ENCODE data around the gene VEGFB.
A peak's percentile ranks its signal among the peaks of the same experiment; 100 is the strongest.

Gene VEGFB

DNA sequence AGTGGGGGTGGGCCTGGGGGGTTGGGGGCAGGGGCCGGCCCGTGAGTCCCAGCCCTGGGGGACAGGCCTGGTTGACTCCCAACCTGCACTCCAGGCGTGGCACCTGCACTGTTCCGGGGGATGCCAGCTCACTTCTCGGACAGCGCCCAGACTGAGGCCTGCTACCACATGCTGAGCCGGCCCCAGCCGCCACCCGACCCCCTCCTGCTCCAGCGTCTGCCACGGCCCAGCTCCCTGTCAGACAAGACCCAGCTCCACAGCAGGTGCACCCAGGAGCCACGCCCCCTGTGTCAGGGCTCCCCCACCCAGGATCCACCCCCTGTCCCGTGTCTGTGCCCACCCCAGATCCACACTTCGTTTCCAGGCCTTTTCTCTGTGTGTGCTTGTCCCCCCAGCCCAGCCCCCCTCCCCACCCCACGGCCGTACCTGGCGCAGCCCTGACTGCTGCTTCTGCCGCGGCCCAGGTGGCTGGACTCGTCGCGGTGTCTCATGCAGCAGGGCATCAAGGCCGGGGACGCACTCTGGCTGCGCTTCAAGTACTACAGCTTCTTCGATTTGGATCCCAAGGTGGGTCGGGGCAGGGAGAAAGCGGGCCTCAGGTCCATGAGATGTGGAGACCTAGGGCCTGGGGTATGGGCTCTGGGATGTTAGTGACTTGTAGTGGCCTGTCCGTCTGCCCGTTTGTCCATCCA lies 23.1 kb upstream of the VEGFB start:
- no peak for DNase-seq

DNA sequence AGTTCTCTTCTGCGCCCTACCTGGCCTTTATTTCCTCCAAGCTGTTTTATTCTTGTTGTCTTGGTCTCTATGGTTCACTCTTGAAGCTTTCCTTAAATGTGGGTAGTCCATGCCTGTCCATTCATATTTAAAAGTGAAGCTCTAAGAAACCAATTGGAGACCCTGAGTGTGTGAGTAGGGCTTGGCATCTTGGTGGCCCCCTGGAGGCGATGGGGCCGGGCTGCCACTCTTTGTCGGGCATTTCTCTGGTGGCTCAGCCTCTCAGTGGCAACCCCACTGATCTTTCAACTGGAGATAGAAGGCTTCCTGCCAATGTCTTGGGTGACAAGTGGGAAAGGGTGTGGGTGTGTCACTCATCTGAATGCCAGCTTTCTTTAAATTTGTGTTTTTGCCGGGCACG lies 17.5 kb upstream of the VEGFB start:
- DNase-seq: no peak

DNA sequence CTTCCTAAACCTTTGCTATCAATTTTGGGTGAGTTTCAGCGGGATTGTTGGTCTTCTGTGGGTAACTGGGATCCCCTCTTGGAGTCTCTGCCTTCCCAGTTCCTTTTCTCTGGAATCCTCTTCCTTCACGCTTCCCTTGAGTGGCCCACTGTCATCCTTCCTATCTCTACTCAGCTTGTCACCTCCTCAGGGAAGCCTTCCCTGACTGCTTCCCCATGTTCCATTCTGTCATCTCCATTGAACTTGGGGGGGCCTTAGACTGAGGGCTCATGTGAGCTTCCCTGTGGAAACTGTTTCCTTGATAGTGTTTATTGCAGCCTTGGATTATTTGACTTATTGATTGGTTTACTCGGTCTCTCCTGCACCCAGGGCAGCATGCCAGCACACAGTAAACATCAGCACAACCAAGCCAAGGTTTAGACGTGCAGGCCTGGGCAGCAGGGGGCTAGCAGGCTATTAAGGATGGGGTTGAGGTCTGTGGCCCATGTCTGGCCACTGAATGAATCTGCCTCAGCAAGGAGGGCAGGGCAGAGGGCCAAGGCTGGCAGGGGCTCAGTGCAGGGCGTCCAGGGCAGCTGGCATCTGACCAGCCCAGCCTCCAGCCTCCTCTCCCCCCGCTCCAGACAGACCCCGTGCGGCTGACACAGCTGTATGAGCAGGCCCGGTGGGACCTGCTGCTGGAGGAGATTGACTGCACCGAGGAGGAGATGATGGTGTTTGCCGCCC lies 15.6 kb upstream of the VEGFB start:
- DNase-seq: no peak

GRCh38 chr11:64219354-64219684 lies 15.1 kb upstream of the VEGFB start:
- no peak for DNase-seq

DNA sequence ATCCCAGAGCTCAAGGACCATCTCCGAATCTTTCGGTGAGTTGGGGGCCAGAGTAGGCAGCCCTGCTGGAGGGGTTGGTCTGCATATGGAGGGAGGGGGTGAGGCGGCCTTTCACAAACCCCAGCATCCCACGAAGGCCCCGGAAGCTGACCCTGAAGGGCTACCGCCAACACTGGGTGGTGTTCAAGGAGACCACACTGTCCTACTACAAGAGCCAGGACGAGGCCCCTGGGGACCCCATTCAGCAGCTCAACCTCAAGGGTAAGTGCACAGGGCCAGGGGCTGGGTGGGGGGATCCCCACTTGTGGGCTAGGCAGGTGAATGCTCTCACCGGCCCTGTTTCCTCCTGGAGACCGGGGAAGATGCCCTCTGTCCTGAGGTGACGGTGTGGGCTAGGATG lies 14.6 kb upstream of the VEGFB start:
- no peak for DNase-seq

- DNase-seq: no peak
Measured at GRCh38 chr11:64220271-64220670, 14.1 kb upstream of the VEGFB start.

DNA sequence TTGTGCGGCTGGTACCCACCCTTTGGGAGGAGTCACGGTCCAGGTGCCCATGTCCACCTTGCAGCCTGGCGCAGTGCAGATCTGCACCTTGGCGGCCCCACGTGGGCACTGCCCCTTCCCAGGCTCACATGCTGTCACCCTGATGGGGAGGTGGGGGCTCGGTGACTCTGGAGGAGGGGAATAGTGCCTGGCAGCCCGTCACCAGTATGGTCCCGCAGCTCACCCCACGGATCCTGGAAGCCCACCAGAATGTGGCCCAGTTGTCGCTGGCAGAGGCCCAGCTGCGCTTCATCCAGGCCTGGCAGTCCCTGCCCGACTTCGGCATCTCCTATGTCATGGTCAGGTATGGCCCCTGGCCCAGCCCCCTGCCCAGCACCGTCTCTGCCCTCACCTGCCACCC lies 13.6 kb upstream of the VEGFB start:
- DNase-seq: no peak

- DNase-seq: no peak
Measured at GRCh38 chr11:64222651-64223000, 11.8 kb upstream of the VEGFB start.

GRCh38 chr11:64223001-64223651 lies 11.3 kb upstream of the VEGFB start:
- no peak for DNase-seq

- DNase-seq: no peak
Measured at GRCh38 chr11:64224151-64224890, 10.1 kb upstream of the VEGFB start.

GRCh38 chr11:64224891-64225607 lies 9.3 kb upstream of the VEGFB start:
- DNase-seq: no peak

DNA sequence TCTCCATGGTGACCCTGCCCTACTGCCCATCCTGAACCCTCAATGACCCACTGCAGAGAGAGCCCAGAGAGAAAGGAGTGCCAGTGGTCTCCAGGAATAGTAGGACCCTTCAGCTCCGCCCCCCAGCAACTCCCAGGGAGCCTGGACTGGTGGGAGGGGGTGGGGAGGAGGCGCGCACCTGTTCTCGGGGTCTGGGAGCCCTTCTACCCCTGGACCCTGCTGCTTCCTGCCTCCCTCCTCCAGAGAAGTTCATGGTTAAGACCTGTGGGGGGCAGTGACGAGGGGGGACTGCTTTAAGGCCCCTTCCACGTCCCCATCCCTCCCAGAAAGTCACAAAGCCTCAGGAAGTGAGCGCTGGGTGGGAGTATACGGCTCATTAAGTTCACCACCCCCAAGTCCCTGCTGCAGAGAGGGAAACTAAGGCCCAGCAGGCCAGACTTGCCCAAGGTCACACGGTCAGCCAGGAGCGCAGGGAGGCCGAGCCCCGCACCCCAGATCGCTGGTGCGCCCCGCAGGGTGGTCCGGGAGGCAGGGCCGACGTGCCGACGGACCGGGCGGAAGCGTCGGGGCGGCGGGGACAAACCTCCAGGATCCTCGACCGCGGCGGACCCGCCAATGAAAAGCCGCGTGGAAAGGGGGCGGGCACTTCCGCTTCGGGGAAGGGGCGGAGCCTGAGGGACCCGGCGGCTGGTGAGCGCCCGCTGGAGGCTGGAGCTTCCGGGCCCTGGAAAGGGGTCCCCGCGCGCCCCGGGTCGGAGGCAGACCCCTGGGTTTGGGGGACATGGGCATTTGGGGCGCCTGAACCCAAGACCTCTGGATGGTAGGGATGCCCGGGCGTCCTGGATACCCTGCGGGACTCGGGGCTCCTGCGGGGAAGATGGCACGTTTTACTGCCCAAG lies 8.5 kb upstream of the VEGFB start, which contains the start of the genes NUDT22 and TRPT1:
Gene NUDT22 (plus strand): TSS at position 667 of the 899 bp plus-strand sequence. CDS start 379 bp downstream, outside the sequence.
Gene TRPT1 (minus strand): TSS at position 579 of the 899 bp plus-strand sequence. CDS start 326 bp downstream, at position 253.
- peak; percentile 86 to 88 for DNase-seq

GRCh38 chr11:64226507-64227051 lies 7.8 kb upstream of the VEGFB start:
- peak; percentile 69 to 70 for DNase-seq

DNA sequence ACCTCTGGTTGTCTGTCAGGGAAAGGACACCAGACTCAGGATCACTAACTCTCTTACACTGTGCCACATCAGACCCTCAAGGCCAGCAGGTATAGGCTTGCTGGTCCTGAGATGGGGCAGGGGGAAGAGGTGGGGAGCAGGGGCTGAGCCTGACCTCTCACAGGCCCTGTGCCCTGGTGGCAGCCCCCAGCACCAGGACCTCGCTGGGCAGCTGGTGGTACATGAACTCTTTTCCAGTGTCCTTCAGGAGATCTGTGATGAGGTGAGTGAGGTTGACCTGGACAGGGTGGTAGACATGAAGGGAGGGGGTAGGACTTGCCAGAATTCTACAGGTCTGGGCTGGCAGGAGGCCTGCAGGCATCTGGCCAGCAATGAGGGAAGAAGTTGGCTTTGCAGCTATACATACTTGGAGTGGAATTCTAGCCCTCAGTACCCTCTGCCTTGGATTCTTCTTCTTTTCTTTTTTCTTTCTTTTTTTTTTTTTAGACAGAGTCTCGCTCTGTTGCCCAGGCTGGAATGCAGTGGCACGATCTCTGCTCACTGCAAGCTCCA lies 6.9 kb upstream of the VEGFB start:
- no peak for DNase-seq

DNA sequence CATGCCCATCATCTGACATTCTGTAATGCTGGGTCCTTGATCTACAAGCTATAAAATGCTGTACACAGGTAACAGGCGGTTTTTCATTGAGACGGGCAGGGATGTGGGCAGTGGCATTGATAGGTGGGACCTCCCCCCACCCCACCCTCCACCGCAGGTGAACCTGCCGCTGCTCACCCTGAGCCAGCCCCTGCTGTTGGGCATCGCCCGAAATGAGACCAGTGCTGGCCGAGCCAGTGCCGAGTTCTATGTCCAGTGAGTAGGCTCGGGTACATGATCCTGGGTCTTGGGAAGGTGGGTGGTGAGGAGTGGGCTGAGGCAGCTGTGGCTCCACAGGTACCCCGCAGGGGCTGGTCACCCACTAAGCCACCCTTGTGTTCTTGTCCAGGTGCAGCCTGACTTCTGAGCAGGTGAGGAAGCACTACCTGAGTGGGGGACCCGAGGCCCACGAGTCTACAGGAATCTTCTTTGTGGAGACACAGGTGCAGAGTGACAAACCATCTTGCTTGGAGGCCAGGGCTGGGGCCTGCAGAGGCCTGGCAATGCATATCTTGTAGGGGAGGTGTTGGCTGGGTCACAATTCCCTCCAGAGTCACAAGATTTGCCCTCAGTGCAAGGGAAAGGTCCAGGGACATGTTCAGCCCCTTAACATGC lies 5.2 kb upstream of the VEGFB start:
- no peak for DNase-seq

- DNase-seq: no peak
Measured at GRCh38 chr11:64229744-64230170, 4.6 kb upstream of the VEGFB start.

- DNase-seq: peak; percentile 91
Measured at GRCh38 chr11:64230171-64230984, 4.0 kb upstream of the VEGFB start, which contains the start of gene DNAJC4. Gene DNAJC4 (plus strand): TSS chr11:64230548. CDS start chr11:64230855, 307 bp downstream.

DNA sequence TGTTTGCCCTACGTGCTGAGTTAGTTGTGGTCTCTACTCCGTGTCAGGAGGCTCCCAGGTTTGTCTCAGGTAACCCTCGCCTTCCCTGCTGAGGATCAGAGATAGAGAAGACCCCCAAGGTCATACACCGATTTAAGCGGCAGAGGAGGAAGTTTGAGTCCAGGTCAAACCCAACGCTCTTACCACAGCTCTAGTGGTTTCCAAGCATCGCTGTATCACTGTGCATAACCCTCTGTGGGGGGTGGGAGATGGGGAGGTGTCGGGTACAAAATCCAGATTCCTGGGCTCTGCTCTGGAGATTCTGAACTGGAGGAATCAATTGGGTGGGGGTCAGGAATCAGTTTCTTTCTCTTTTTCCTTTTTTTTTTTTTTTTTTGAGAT lies 3.4 kb upstream of the VEGFB start:
- no peak for DNase-seq

DNA sequence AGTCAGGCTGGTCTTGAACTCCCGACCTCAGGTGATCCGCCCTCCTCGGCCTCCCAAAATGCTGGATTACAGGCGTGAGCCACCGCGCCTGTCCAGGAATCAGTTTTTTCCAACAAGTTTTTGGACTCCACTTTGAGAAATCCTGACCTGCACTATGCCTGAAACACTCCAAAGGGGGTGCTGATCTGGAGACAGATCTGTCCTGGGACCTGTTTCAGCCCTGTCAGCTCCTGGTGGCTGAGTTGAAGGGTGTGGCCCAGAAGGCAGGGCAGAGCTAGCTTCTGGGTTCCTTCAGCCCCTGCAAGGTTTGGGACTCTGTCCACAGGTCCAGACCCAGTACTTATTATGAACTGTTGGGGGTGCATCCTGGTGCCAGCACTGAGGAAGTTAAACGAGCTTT lies 2.8 kb upstream of the VEGFB start:
- no peak for DNase-seq
